IPS DF 6.9 (cell line): ENCODE data around the gene CDH18.

Experiments used
- DNase-seq: peaks from one replicate; pipeline ENCODE4 v3.0.0-alpha.2; 2013; ENCODE audit warnings: low read depth, low spot score
- H3K27ac ChIP-seq: one replicate; pipeline ENCODE4 v1.5.1; 2013; ENCODE audit warnings: low read length, control low read depth
- H3K27me3 ChIP-seq: 2 replicates; pipeline ENCODE4 v1.6.1; 2013; ENCODE audit warnings: mild to moderate bottlenecking, low read length; ENCODE audit not compliant: control insufficient read depth, insufficient read depth
- H3K36me3 ChIP-seq: 2 replicates; pipeline ENCODE4 v1.6.1; 2013; ENCODE audit warnings: low read length; ENCODE audit not compliant: control insufficient read depth, insufficient read depth
- H3K4me1 ChIP-seq: 2 replicates; pipeline ENCODE4 v1.6.1; 2013; ENCODE audit warnings: low read length; ENCODE audit not compliant: control insufficient read depth, insufficient read depth
- H3K4me3 ChIP-seq: 2 replicates; pipeline ENCODE4 v1.5.1; 2013; ENCODE audit warnings: mild to moderate bottlenecking, low read length
- H3K9me3 ChIP-seq: 2 replicates; pipeline ENCODE4 v1.6.1; 2013; ENCODE audit warnings: low read length, inconsistent platforms; ENCODE audit not compliant: control insufficient read depth, insufficient read depth
- WGBS: extraction: QIAGEN DNeasy Blood & Tissue Kit; methylation state at CpG from one replicate; pipeline ENCODE4 v1.1.7; 2013; ENCODE audit warnings: mixed read lengths, missing lambda C conversion rate; ENCODE audit not compliant: insufficient read length, insufficient coverage; 5-methylcytosine and 5-hydroxymethylcytosine counted together

The CDH18 gene

DNA sequence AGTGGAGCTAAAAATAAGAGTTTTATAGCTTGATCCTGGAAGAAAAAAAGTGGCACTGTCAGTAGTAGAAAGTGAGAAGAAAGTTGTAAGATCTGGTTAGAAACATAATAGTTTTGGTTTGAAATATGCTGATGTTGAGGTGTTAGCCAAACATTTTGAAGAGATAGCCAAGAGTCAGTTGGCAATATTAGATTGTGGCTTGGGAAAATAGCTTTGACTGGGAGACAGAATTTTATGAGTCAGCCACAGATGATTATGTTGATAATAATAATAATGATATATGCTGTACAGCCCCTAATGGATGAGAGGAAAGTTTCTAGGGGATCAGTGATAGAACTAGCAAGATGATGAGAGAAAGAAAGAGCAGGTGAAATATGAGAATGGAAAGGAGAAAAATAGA is 12.4 kb upstream of the CDH18 start:
- H3K27ac ChIP-seq, result no peak overlapping the region
- H3K4me3 ChIP-seq, result no peak overlapping the region
- H3K36me3 ChIP-seq, result no peaks in the 10 kb centered on the region
- H3K27me3 ChIP-seq, result no peaks in the 10 kb centered on the region
- DNase-seq, result no peak
- H3K9me3 ChIP-seq, result no peaks in the 10 kb centered on the region
- H3K4me1 ChIP-seq, result no peaks in the 10 kb centered on the region

- DNase-seq, result no peak
- Histone ChIP-seq H3K9me3 (no peaks in the 10 kb centered on the region), H3K4me3 (no peak overlapping the region; the same call in 1 of the 2 replicates), H3K27me3 (no peaks in the 10 kb centered on the region; the same call in 1 of the 2 replicates), H3K4me1 (no peaks in the 10 kb centered on the region), H3K27ac (no peak overlapping the region), H3K36me3 (no peaks in the 10 kb centered on the region)
- no CpG with 5 or more reads among the region's 12 CpGs for WGBS
These were observed 457 bp upstream of the CDH18 start for GRCh38 chr5:19988457-19988856.

DNA sequence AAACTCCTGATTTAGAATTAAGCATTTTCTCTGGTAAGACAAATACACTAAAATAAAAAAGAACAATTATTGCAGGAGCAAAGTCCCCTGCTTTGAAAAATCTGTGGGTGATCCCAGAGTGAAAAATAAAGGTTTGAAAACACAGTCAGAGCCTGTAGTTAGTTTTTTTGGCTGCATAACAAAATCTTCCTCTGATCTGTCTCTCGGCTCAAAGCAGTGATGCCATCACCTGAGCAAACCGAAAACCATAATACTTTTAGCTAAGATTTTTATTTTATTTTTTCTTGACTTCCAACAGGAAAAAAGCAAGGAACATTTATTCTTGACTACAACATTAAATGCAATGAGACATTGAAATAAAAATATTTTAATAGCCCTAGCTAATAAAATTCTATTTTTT is 1.2 kb downstream of the CDH18 start:
- no peak for DNase-seq
- Histone ChIP-seq H3K27me3 (no peaks in the 10 kb centered on the region; the same call in 1 of the 2 replicates), H3K4me3 (no peak overlapping the region), H3K4me1 (no peaks in the 10 kb centered on the region), H3K36me3 (no peaks in the 10 kb centered on the region), H3K27ac (no peak overlapping the region), H3K9me3 (no peaks in the 10 kb centered on the region)
- no CpG with 5 or more reads among the region's 2 CpGs for WGBS

GRCh38 chr5:19986031-19986619 is 1.9 kb downstream of the CDH18 start:
- no CpG with 5 or more reads among the region's 1 CpG for WGBS
- Histone ChIP-seq H3K4me3 (no peak overlapping the region), H3K27me3 (no peaks in the 10 kb centered on the region; the same call in 1 of the 2 replicates), H3K27ac (no peak overlapping the region), H3K9me3 (no peaks in the 10 kb centered on the region), H3K36me3 (no peaks in the 10 kb centered on the region), H3K4me1 (no peaks in the 10 kb centered on the region)
- DNase-seq, result no peak

DNA sequence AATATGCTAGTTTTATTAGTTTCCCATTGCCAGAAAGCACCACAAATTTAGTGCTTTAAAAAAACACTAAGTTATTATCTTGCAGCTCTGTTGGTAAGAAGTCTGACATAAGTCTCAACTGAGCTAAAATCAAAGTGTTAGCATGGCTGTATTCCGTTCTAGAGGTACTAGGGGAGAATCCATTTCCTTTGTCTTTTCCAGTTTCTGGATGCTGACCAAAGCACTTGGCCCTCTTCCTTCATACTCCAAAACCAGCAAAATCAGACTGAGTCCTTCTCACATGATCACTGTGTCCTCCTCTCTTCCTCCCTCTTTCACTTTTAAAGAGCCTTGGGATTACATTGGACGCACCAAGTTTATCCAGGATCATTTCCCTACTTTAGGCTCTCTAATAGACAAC is 9.5 kb downstream of the CDH18 start:
- Histone ChIP-seq H3K36me3 (no peaks in the 10 kb centered on the region), H3K9me3 (no peaks in the 10 kb centered on the region), H3K27me3 (no peaks in the 10 kb centered on the region), H3K27ac (no peak overlapping the region), H3K4me3 (no peak overlapping the region), H3K4me1 (no peaks in the 10 kb centered on the region)
- WGBS, result no CpG with 5 or more reads among the region's 2 CpGs
- DNase-seq, result no peak

- H3K27ac ChIP-seq, result no peak overlapping the region
- no peaks in the 10 kb centered on the region for H3K36me3 ChIP-seq
- H3K9me3 ChIP-seq, result no peaks in the 10 kb centered on the region
- no peak for DNase-seq
- H3K4me3 ChIP-seq, result no peak overlapping the region
- H3K27me3 ChIP-seq, result no peaks in the 10 kb centered on the region
- WGBS, result no CpG with 5 or more reads among the region's 2 CpGs
- no peaks in the 10 kb centered on the region for H3K4me1 ChIP-seq
These were observed 10.9 kb downstream of the CDH18 start for GRCh38 chr5:19977099-19977498.

- no CpG with 5 or more reads among the region's 4 CpGs for WGBS
- no peak overlapping the region for H3K27ac ChIP-seq
These were observed 12.2 kb downstream of the CDH18 start for GRCh38 chr5:19975795-19976194.

GRCh38 chr5:19960451-19960850 is 27.5 kb downstream of the CDH18 start:
- Histone ChIP-seq H3K27me3 (no peaks in the 10 kb centered on the region), H3K36me3 (no peaks in the 10 kb centered on the region), H3K4me1 (no peaks in the 10 kb centered on the region), H3K27ac (no peak overlapping the region), H3K4me3 (no peak overlapping the region), H3K9me3 (no peaks in the 10 kb centered on the region)
- DNase-seq, result no peak
- no CpG with 5 or more reads among the region's 11 CpGs for WGBS

More at GRCh38 chr5:19975795-19976194, 12.2 kb downstream of the CDH18 start:
- Histone ChIP-seq H3K4me3 (no peak overlapping the region), H3K36me3 (no peaks in the 10 kb centered on the region), H3K27me3 (no peaks in the 10 kb centered on the region), H3K4me1 (no peaks in the 10 kb centered on the region), H3K9me3 (no peaks in the 10 kb centered on the region)
- no peak for DNase-seq

GRCh38 chr5:19959830-19960384 is 28.1 kb downstream of the CDH18 start:
- WGBS, result no CpG with 5 or more reads among the region's 2 CpGs
- H3K4me1 ChIP-seq, result no peaks in the 10 kb centered on the region
- no peaks in the 10 kb centered on the region for H3K36me3 ChIP-seq
- DNase-seq, result no peak
- no peaks in the 10 kb centered on the region for H3K9me3 ChIP-seq
- H3K4me3 ChIP-seq, result no peak overlapping the region
- H3K27me3 ChIP-seq, result no peaks in the 10 kb centered on the region
- no peak overlapping the region for H3K27ac ChIP-seq

GRCh38 chr5:19950897-19951296 is 37.1 kb downstream of the CDH18 start:
- no peak for DNase-seq
- Histone ChIP-seq H3K36me3 (no peaks in the 10 kb centered on the region), H3K4me1 (no peaks in the 10 kb centered on the region), H3K9me3 (no peaks in the 10 kb centered on the region), H3K27ac (no peak overlapping the region), H3K27me3 (no peaks in the 10 kb centered on the region), H3K4me3 (no peak overlapping the region)

- no CpG with 5 or more reads among the region's 1 CpG for WGBS
- DNase-seq, result no peak
- Histone ChIP-seq H3K27me3 (no peaks in the 10 kb centered on the region), H3K4me3 (no peak overlapping the region), H3K9me3 (no peaks in the 10 kb centered on the region), H3K27ac (no peak overlapping the region), H3K4me1 (no peaks in the 10 kb centered on the region), H3K36me3 (no peaks in the 10 kb centered on the region)
These were observed 47.8 kb downstream of the CDH18 start for GRCh38 chr5:19940192-19940591.
